AG04450 (cell line): Measurements from ENCODE around the gene DCLK1. TPM values are rescaled to one million over a fixed set of nuclear protein-coding genes. Genes with fewer than 3 reads are reported as not detected.

Experiments
- CTCF ChIA-PET: fragments of 300-600, 350-600 bp; formaldehyde crosslinking; extraction: SDS; loops from one replicate; lab custom pipeline; 2022; ENCODE audit warnings: antibody characterized with exemption, inconsistent platforms; lab: Charles Lee
- POLR2A ChIA-PET: fragments of 350-600 bp; formaldehyde crosslinking; extraction: SDS; loops from one replicate; lab custom pipeline; 2021; ENCODE audit warnings: antibody characterized with exemption, inconsistent platforms; lab: Yijun Ruan, JAX
- DNase-seq: peaks from one replicate; pipeline ENCODE4 v3.0.0-alpha.2; 2011; ENCODE audit warnings: low read depth, low spot score
- H3K27ac ChIP-seq: one replicate; pipeline ENCODE4 v1.5.1; 2012; ENCODE audit warnings: low read depth, low read length, control low read depth
- H3K27me3 ChIP-seq: one replicate; pipeline ENCODE4 v1.6.0; 2012; ENCODE audit warnings: low read length; ENCODE audit not compliant: control insufficient read depth, insufficient read depth
- H3K4me3 ChIP-seq: 2 replicates; pipeline ENCODE4 v1.5.1; 2011; ENCODE audit warnings: mild to moderate bottlenecking, low read depth, low read length, control low read depth
- H3K9me3 ChIP-seq: 2 replicates; pipeline ENCODE4 v1.5.1; 2012; ENCODE audit warnings: low read length; ENCODE audit not compliant: control insufficient read depth, insufficient read depth
- CTCF ChIP-seq: IDR thresholded peaks from 2 replicates; pipeline ENCODE4 v1.5.1; 2011; ENCODE audit warnings: low read depth, low read length, control low read depth, inconsistent platforms
- polyA plus RNA-seq: library from polyadenylated mRNA; depleted of rRNA; stranded (reverse); fragments of >200 nt; gene quantifications from 2 replicates; pipeline ENCODE4 v1.2.3, GENCODE V29; 2011

Gene DCLK1
- polyA plus RNA-seq, 1 experiment = not detected

DNA sequence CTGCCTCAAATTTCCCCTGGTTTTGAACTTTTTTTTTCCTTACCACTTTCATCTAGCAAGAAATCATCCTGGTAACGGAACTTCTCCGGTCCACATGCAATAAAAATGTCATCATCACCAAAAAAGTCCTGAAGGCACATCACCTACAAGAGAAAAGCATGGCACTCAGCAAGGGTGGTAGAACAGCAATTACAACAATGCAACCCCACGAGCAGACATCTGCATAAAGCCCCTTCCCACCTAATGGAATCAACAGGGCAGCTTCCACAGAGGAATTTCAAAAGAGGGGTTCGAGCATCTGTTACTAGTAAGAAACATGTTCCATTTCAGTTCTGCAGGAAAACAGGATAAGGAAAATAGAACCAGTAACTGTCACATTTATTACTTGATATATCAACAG, 183.9 kb downstream of the DCLK1 start:
- DNase-seq = no peak
- Histone ChIP-seq H3K27ac (no peak overlapping the region), H3K27me3 (peaks cover 3% of the 10 kb centered on the region), H3K4me3 (no peak overlapping the region), H3K9me3 (no peaks in the 10 kb centered on the region)
- CTCF ChIA-PET = no interaction called here
- POLR2A ChIA-PET = no interaction called here
- TF ChIP-seq CTCF = no peak

DNA sequence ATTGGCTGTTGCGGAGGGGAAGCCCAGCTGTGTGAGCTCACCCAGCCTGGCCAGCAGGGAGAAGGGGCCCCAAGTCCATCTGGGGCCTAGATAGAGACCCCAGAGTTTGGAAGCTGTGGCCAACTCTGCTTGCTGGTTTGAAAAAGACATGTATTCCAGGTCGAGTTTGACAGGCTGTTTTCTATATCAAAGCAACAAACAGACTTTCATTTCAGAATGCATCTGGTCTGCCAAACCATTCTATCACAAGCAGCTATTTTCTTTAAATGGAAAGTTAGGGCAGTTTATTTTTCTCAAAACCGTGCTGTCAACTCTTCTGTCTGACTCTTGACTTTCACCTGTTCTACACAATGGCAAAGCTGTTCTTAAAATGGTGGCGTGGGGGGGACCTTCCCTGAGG, 185.8 kb downstream of the DCLK1 start:
- POLR2A ChIA-PET = no interaction called here
- no peak overlapping the region for H3K27ac ChIP-seq
- H3K4me3 ChIP-seq = no peak overlapping the region
- H3K9me3 ChIP-seq = no peaks in the 10 kb centered on the region
- CTCF ChIA-PET = interaction anchor here (1.2 kb wide), 1 partner anchor 9 kb away, joined by 3 read pairs; no protein-coding TSS in a partner anchor
- no peak for DNase-seq
- peaks cover 3% of the 10 kb centered on the region for H3K27me3 ChIP-seq
- TF ChIP-seq CTCF = no peak

GRCh38 chr13:35941374-35941773, 189.8 kb downstream of the DCLK1 start:
- ChIA-PET CTCF (interaction anchor here (1.1 kb wide), 2 partner anchors 13 kb away, joined by 3 to 4 read pairs; no protein-coding TSS in a partner anchor), POLR2A (no interaction called here)
- no peak overlapping the region for H3K27ac ChIP-seq
- H3K27me3 ChIP-seq = peaks cover 2% of the 10 kb centered on the region
- H3K9me3 ChIP-seq = no peaks in the 10 kb centered on the region
- no peak for DNase-seq
- TF ChIP-seq CTCF = no peak
- no peak overlapping the region for H3K4me3 ChIP-seq

DNA sequence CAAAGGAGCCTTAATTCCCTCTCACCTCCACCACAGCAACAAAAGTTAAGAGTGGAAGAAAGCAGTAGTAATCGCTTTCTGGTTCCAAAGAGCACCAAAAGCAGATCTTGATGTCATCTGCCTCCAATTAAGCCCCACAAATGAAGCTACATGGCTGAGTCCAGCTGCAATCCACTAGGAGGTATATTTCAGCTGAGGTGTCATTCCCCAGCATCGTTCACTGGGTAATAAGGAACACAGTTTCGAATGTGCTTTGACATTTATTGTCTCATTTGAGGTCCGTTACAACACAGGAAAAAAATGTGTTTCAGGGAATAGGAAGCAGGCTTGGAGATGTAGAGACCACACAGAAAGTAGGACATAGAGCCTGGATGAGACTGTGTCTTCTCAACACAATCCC, 190.4 kb downstream of the DCLK1 start:
- Histone ChIP-seq H3K27ac (no peak overlapping the region), H3K4me3 (no peak overlapping the region), H3K9me3 (no peaks in the 10 kb centered on the region), H3K27me3 (peaks cover 2% of the 10 kb centered on the region)
- CTCF ChIA-PET = interaction anchor here (1.1 kb wide), 1 partner anchor 13 kb away, joined by 3 read pairs; no protein-coding TSS in a partner anchor
- TF ChIP-seq CTCF = no peak
- DNase-seq = no peak
- POLR2A ChIA-PET = no interaction called here

DNA sequence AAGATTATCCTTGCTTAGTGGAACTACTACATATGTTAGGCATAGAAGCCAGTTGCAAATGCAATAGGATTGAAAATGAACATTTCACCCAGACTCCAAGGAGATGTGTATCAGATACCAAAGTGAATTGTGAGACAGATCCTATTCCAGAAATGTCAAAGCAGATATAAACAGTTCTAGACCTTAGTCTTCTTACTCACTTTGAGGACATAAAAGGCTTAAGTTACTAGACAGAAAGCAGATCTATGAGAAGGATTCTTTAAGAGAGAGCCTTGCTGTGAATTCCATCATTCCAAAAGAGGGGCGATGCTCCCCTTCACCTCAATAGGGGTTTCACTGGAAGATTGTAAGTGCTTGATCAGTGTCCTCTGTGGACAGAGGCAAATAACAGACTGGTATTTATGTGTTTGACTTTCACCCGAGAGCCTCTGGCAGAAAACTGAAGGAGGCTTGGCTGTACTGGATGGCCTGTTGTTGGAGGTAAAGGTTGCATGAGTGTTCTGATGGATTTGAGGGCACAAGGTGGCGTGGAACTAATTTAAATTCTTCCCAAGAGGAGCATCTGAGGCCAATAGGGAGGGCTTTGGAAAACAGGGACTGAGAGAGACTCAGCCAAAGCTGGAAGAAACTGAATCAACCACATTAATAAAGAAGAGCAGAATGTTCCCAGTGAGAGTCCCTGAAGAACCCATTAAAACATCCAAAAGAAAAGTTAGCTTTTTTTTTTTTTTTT, 194.8 kb downstream of the DCLK1 start:
- CTCF ChIA-PET = no interaction called here
- POLR2A ChIA-PET = no interaction called here
- TF ChIP-seq CTCF = no peak

More for the DNA sequence above, 194.8 kb downstream of the DCLK1 start:
- peaks cover 2% of the 10 kb centered on the region for H3K27me3 ChIP-seq
- no peaks in the 10 kb centered on the region for H3K9me3 ChIP-seq
- no peak for DNase-seq
- no peak overlapping the region for H3K27ac ChIP-seq
- no peak overlapping the region for H3K4me3 ChIP-seq
